Adrenal gland (tissue), 12 donors: ENCODE data around the gene ZIC2. TPM values are rescaled to one million over a fixed set of nuclear protein-coding genes. Genes with fewer than 3 reads are reported as not detected.

ENCODE experiments used
- DNase-seq, 7 donors: peaks; one replicate each; pipeline ENCODE4 v3.0.0-alpha.2; 2019 to 2020
- H3K27ac ChIP-seq, 5 donors: fragments of 200-600 bp; sonication (generic) in 4 of 5; 1 replicate in 3 of 5; 2 replicates in 2 of 5; pipeline versions ENCODE4 v1.5.1 to v1.8.0; 2016 to 2020; ENCODE audit warnings: mild to moderate bottlenecking in 1 of 5
- H3K27me3 ChIP-seq: fragments of 200-600 bp; 2 replicates; pipeline ENCODE4 v1.8.0; 2021
- H3K36me3 ChIP-seq, 2 donors: fragments of 200-600 bp; replicated peaks in 1 of 2; 1 replicate in 1 of 2; 2 replicates in 1 of 2; pipeline versions ENCODE4 v1.5.1 to v1.8.0; 2018 to 2022
- H3K4me1 ChIP-seq, 2 donors: fragments of 200-600 bp; replicated peaks in 1 of 2; 1 replicate in 1 of 2; 2 replicates in 1 of 2; pipeline versions ENCODE4 v1.5.1 to v1.8.0; 2018 to 2021
- H3K4me3 ChIP-seq, 4 donors: fragments of 200-600 bp; sonication (generic) in 3 of 4; one replicate each; pipeline ENCODE4 v1.5.1; 2016 to 2018
- H3K9me3 ChIP-seq, 3 donors: fragments of 200-600 bp; sonication (generic) in 1 of 3; replicated peaks in 1 of 3; 1 replicate in 2 of 3; 2 replicates in 1 of 3; pipeline versions ENCODE4 v1.5.1 to v1.8.0; 2016 to 2021
- POLR2A ChIP-seq, 2 donors: fragments of 450-650 bp; IDR thresholded peaks; one replicate each; pipeline ENCODE4 v1.6.1; 2017; ENCODE audit warnings: antibody characterized with exemption in 2 of 2, mild to moderate bottlenecking in 2 of 2, moderate library complexity in 1 of 2
- WGBS, 4 donors: extraction: QIAGEN DNeasy Blood & Tissue Kit in 2 of 4; methylation state at CpG; one replicate each; pipeline versions ENCODE4 v1.1.5 to v1.1.7; 2013 to 2017; 5-methylcytosine and 5-hydroxymethylcytosine counted together
- intact Hi-C, 2 donors: fragments of 100-400 bp; cut with DNase I; formaldehyde crosslinking; loops; one replicate each; pipeline versions ENCODE4 v1.14.1 to v1.15.0; 2022 to 2023
- polyA plus RNA-seq, 3 donors: library from polyadenylated mRNA; stranded (reverse); fragments of 200-250 nt in 2 of 3; fragments of 350-450 nt in 1 of 3; fragmentation: Illumina TruSeq in 1 of 3; extraction: RNeasy Lipid Tissue Mini Kit (QIAGEN cat#74804) in 1 of 3; gene quantifications; one replicate each; pipeline ENCODE4 v1.2.3, GENCODE V29; 2013 to 2014
- total RNA-seq, 9 donors: library from RNA; depleted of rRNA in 4 of 9; stranded (reverse); fragments of >200 nt in 4 of 9; fragments of 120-200 nt in 1 of 9; fragmentation: NEBNext Ultra II Directional in 1 of 9; extraction: Animal tissue kit (Norgen Biotek cat#: 25700) in 1 of 9; gene quantifications; one replicate each; pipeline versions ENCODE4 v1.1.0 to v1.2.4, GENCODE V29; 2013 to 2023
- TF ChIP-seq, protein P1 (sequence below), 6 experiments: fragments of 450-650 bp in 4 of 6; fragments of 200-600 bp in 2 of 6; sonication (generic) in 1 of 6; IDR thresholded peaks; 1 replicate in 5 of 6; 2 replicates in 1 of 6; pipeline versions ENCODE4 v1.5.1 to v1.8.0; 2016 to 2021; ENCODE audit warnings: antibody characterized with exemption in 6 of 6, mild to moderate bottlenecking in 2 of 6, moderate library complexity in 1 of 6
- donor health status: healthy with polysubstance abuse.
- donor health status: Bipolar disorder and iron deficiency.
- donor health status: DM: yes; HTN: yes; CAD: no.
- donor health status: DM: no; HTN: no; CAD: no.
- donor health status: DM: no; HTN: no; CAD: no.
- donor health status: DM: yes; HTN: yes; CAD: no.

The ZIC2 gene
- total and polyA plus RNA-seq, 12 donors, result 0.43 to 0.46 TPM; not detected in 10

GRCh38 chr13:99965329-99966000 lies 16.1 kb upstream of the ZIC2 start:
- 74 to 77% (median 75%) methylated on average over 7 to 9 of the region's 9 CpGs for WGBS, 4 donors
- Histone ChIP-seq H3K9me3 (no peaks in the 10 kb centered on the region), H3K27me3 (peaks cover 91% of the 10 kb centered on the region), H3K36me3 (no peaks in the 10 kb centered on the region), H3K27ac (no peak overlapping the region), H3K4me3 (no peak overlapping the region), H3K4me1 (peaks cover 0 to 17% of the 10 kb centered on the region in 2 donors)
- DNase-seq, result no peak
- TF ChIP-seq, protein P1, sequence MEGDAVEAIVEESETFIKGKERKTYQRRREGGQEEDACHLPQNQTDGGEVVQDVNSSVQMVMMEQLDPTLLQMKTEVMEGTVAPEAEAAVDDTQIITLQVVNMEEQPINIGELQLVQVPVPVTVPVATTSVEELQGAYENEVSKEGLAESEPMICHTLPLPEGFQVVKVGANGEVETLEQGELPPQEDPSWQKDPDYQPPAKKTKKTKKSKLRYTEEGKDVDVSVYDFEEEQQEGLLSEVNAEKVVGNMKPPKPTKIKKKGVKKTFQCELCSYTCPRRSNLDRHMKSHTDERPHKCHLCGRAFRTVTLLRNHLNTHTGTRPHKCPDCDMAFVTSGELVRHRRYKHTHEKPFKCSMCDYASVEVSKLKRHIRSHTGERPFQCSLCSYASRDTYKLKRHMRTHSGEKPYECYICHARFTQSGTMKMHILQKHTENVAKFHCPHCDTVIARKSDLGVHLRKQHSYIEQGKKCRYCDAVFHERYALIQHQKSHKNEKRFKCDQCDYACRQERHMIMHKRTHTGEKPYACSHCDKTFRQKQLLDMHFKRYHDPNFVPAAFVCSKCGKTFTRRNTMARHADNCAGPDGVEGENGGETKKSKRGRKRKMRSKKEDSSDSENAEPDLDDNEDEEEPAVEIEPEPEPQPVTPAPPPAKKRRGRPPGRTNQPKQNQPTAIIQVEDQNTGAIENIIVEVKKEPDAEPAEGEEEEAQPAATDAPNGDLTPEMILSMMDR (IDR thresholded peaks at IDR 0.05), result no peak
- TF ChIP-seq POLR2A (IDR thresholded peaks at IDR 0.05), result no peak
- intact Hi-C loops, result no loop called here

GRCh38 chr13:99966064-99966805 lies 15.3 kb upstream of the ZIC2 start:
- DNase-seq, result no peak
- intact Hi-C loops, result no loop called here
- Histone ChIP-seq H3K4me3 (no peak overlapping the region), H3K4me1 (peaks cover 0 to 23% of the 10 kb centered on the region in 2 donors), H3K27ac (no peak overlapping the region), H3K27me3 (peaks cover 90% of the 10 kb centered on the region), H3K36me3 (no peaks in the 10 kb centered on the region), H3K9me3 (no peaks in the 10 kb centered on the region)
- WGBS, 4 donors, result 66 to 78% (median 75%) methylated on average over 8 of the region's 8 CpGs
- TF ChIP-seq, protein P1 (IDR thresholded peaks at IDR 0.05), result no peak
- TF ChIP-seq POLR2A (IDR thresholded peaks at IDR 0.05), result no peak

- no peaks in the 10 kb centered on the region for H3K36me3 ChIP-seq
- no peak for TF ChIP-seq POLR2A (IDR thresholded peaks at IDR 0.05)
- TF ChIP-seq, protein P1 (IDR thresholded peaks at IDR 0.05), result no peak
- no peak overlapping the region for H3K4me3 ChIP-seq
- WGBS, 4 donors, result 66 to 77% (median 75%) methylated on average over 9 of the region's 9 CpGs
- intact Hi-C loops, result no loop called here
- peaks cover 0 to 27% of the 10 kb centered on the region in 2 donors for H3K4me1 ChIP-seq
- peaks cover 90% of the 10 kb centered on the region for H3K27me3 ChIP-seq
- DNase-seq, result no peak
- H3K27ac ChIP-seq, result no peak overlapping the region
- no peaks in the 10 kb centered on the region for H3K9me3 ChIP-seq
Measured at GRCh38 chr13:99967498-99967868, 14.1 kb upstream of the ZIC2 start.

- WGBS, 4 donors, result 8 to 39% (median 13%) methylated on average over 11 to 58 of the region's 58 CpGs
- Histone ChIP-seq H3K27ac (no peak overlapping the region), H3K9me3 (no peaks in the 10 kb centered on the region), H3K27me3 (peaks cover 91% of the 10 kb centered on the region), H3K4me3 (peak overlapping the region in 1 of 4 donors; percentile 31), H3K36me3 (no peaks in the 10 kb centered on the region), H3K4me1 (peaks cover 0 to 27% of the 10 kb centered on the region in 2 donors)
- TF ChIP-seq, protein P1 (IDR thresholded peaks at IDR 0.05), result no peak
- no peak for TF ChIP-seq POLR2A (IDR thresholded peaks at IDR 0.05)
- intact Hi-C loops, result no loop called here
- DNase-seq, result no peak
Measured at GRCh38 chr13:99967869-99968520, 13.6 kb upstream of the ZIC2 start.
